ENCODE measurements around the gene MRPL39. TPM values are rescaled to one million over a fixed set of nuclear protein-coding genes. Genes with fewer than 3 reads are reported as not detected.
"Not testable (repeated sequence)": the region's sequence is repeated elsewhere in the genome, so short reads cannot be mapped to it uniquely, and the experiment has no call there.

MRPL39 gene
- polyA plus RNA-seq (ENCODE audit: insufficient read length in 4 of 4), result 10 to 100 TPM; 38.0 to 45.2 (median 41.0) TPM

GRCh38 chr21:25607151-25608043 is at the start of gene MRPL39:
MRPL39 (minus strand) TSS chr21:25607481; CDS start chr21:25607475, 6 bp downstream.
- DNase-seq (ENCODE audit: low read depth in 4 of 4, low spot score in 2 of 4), result peak in 3 of 4 donors; percentile 73 to 86 (median 81)

- no peak for DNase-seq (ENCODE audit: low read depth in 4 of 4, low spot score in 2 of 4)
These were observed 49.1 kb upstream of the MRPL39 start for GRCh38 chr21:25656412-25656811.

- DNase-seq (ENCODE audit: low read depth in 4 of 4, low spot score in 2 of 4), result no peak
These were observed 41.9 kb upstream of the MRPL39 start for GRCh38 chr21:25649146-25649545.

- DNase-seq (ENCODE audit: low read depth in 4 of 4, low spot score in 2 of 4), result no peak
These were observed 40.4 kb upstream of the MRPL39 start for GRCh38 chr21:25647647-25648046.

GRCh38 chr21:25646474-25646873 is 39.2 kb upstream of the MRPL39 start:
- no peak for DNase-seq (ENCODE audit: low read depth in 4 of 4, low spot score in 2 of 4)

GRCh38 chr21:25643486-25643885 is 36.2 kb upstream of the MRPL39 start:
- DNase-seq (ENCODE audit: low read depth in 4 of 4, low spot score in 2 of 4), result no peak

GRCh38 chr21:25640943-25641292 is 33.6 kb upstream of the MRPL39 start:
- DNase-seq (ENCODE audit: low read depth in 4 of 4, low spot score in 2 of 4), result no peak

GRCh38 chr21:25640202-25640942 is 33.1 kb upstream of the MRPL39 start:
- peak in 3 of 4 donors; percentile 9 to 43 (median 41) for DNase-seq (ENCODE audit: low read depth in 4 of 4, low spot score in 2 of 4)

- DNase-seq (ENCODE audit: low read depth in 4 of 4, low spot score in 2 of 4), result peak; percentile 27 to 47 (median 30)
These were observed 32.4 kb upstream of the MRPL39 start for GRCh38 chr21:25639551-25640201.

- peak; percentile 36 to 50 (median 40) for DNase-seq (ENCODE audit: low read depth in 4 of 4, low spot score in 2 of 4)
These were observed 31.6 kb upstream of the MRPL39 start, which contains the start of gene JAM2 for GRCh38 chr21:25638660-25639550. JAM2 (plus strand) TSS chr21:25639258; CDS start chr21:25639822, 564 bp downstream.

- peak in 1 of 4 donors; percentile 3 for DNase-seq (ENCODE audit: low read depth in 4 of 4, low spot score in 2 of 4)
These were observed 30.8 kb upstream of the MRPL39 start for GRCh38 chr21:25637851-25638659.

- DNase-seq (ENCODE audit: low read depth in 4 of 4, low spot score in 2 of 4), result no peak
These were observed 29.4 kb upstream of the MRPL39 start for GRCh38 chr21:25636727-25637126.

- DNase-seq (ENCODE audit: low read depth in 4 of 4, low spot score in 2 of 4), result no peak
These were observed 28.0 kb upstream of the MRPL39 start for GRCh38 chr21:25635310-25635709.

GRCh38 chr21:25632296-25632695 is 25.0 kb upstream of the MRPL39 start:
- DNase-seq (ENCODE audit: low read depth in 4 of 4, low spot score in 2 of 4), result no peak

GRCh38 chr21:25626757-25627156 is 19.5 kb upstream of the MRPL39 start:
- no peak for DNase-seq (ENCODE audit: low read depth in 4 of 4, low spot score in 2 of 4)

GRCh38 chr21:25625776-25626555 is 18.7 kb upstream of the MRPL39 start:
- DNase-seq (ENCODE audit: low read depth in 4 of 4, low spot score in 2 of 4), result not testable (repeated sequence)

GRCh38 chr21:25625036-25625435 is 17.8 kb upstream of the MRPL39 start:
- DNase-seq (ENCODE audit: low read depth in 4 of 4, low spot score in 2 of 4), result no peak

- no peak for DNase-seq (ENCODE audit: low read depth in 4 of 4, low spot score in 2 of 4)
These were observed 17.2 kb upstream of the MRPL39 start for GRCh38 chr21:25624511-25624910.
